Endothelial cell of umbilical vein (primary cell): ENCODE results near the gene FAM204A.

ENCODE experiments used
- CTCF ChIP-seq, 2 donors: IDR thresholded peaks; 1 replicate in 1 of 2; 2 replicates in 1 of 2; pipeline ENCODE4 v1.5.1; 2011; ENCODE audit warnings: low read length in 2 of 2, mild to moderate bottlenecking in 2 of 2, moderate library complexity in 2 of 2, control low read depth in 1 of 2, inconsistent platforms in 1 of 2, low read depth in 1 of 2; ENCODE audit not compliant: insufficient read depth in 1 of 2; ENCODE audit errors: extremely low read depth in 1 of 2
- EZH2 ChIP-seq: IDR thresholded peaks from 2 replicates; pipeline ENCODE4 v1.6.1; 2012; ENCODE audit warnings: borderline replicate concordance, low read depth, mild to moderate bottlenecking, moderate library complexity, low read length, inconsistent platforms; ENCODE audit not compliant: severe bottlenecking
- GATA2 ChIP-seq: IDR thresholded peaks from 2 replicates; pipeline ENCODE4 v1.7.0; 2011; ENCODE audit warnings: low read depth, mild to moderate bottlenecking, moderate library complexity, mixed read lengths, low read length; ENCODE audit not compliant: insufficient read length, insufficient read depth
- MAX ChIP-seq: IDR thresholded peaks from 2 replicates; pipeline ENCODE4 v1.6.1; 2011; ENCODE audit not compliant: insufficient read depth, insufficient read length
- POLR2A ChIP-seq: IDR thresholded peaks from 2 replicates; pipeline ENCODE4 v1.6.1; 2012; ENCODE audit warnings: low read depth, mild to moderate bottlenecking, control low read depth, low read length
- POLR2AphosphoS5 ChIP-seq: IDR thresholded peaks from 2 replicates; pipeline ENCODE4 v1.6.1; 2012; ENCODE audit warnings: low read depth, mild to moderate bottlenecking, control low read depth, low read length, moderate library complexity; ENCODE audit not compliant: insufficient read depth

GRCh38 chr10:118249714-118250113, 92.4 kb downstream of the FAM204A start:
- TF ChIP-seq CTCF (IDR thresholded peaks at IDR 0.05; ENCODE audit: extremely low read depth in 1 of 2, insufficient read depth in 1 of 2, low read depth in 1 of 2, low read length in 2 of 2) (no peak), EZH2 (no peak), POLR2AphosphoS5 (no peak), POLR2A (no peak), GATA2 (no peak), MAX (no peak)
